ENCODE measurements around the gene HIVEP3.

GRCh38 chr1:41901551-41901950, 17.2 kb downstream of the HIVEP3 start:
- TF ChIP-seq, protein P1, sequence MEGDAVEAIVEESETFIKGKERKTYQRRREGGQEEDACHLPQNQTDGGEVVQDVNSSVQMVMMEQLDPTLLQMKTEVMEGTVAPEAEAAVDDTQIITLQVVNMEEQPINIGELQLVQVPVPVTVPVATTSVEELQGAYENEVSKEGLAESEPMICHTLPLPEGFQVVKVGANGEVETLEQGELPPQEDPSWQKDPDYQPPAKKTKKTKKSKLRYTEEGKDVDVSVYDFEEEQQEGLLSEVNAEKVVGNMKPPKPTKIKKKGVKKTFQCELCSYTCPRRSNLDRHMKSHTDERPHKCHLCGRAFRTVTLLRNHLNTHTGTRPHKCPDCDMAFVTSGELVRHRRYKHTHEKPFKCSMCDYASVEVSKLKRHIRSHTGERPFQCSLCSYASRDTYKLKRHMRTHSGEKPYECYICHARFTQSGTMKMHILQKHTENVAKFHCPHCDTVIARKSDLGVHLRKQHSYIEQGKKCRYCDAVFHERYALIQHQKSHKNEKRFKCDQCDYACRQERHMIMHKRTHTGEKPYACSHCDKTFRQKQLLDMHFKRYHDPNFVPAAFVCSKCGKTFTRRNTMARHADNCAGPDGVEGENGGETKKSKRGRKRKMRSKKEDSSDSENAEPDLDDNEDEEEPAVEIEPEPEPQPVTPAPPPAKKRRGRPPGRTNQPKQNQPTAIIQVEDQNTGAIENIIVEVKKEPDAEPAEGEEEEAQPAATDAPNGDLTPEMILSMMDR (conservative IDR thresholded peaks at IDR 0.05; ENCODE audit: low read depth, low read length): no peak
- no peak for TF ChIP-seq EZH2 (IDR thresholded peaks at IDR 0.05; ENCODE audit: borderline replicate concordance, low read depth, low read length, poor library complexity, severe bottlenecking)
